GM21737 (cell line): Measurements from ENCODE around the gene ZNF267.
"Not testable (repeated sequence)": the region's sequence is repeated elsewhere in the genome, so short reads cannot be mapped to it uniquely, and the experiment has no call there.

Experiments
- ATAC-seq: cut with Tn5 transposase; IDR thresholded peaks from one replicate; pipeline ENCODE4 v1.9.1; 2021; ENCODE audit warnings: mild to moderate bottlenecking, moderate library complexity; ENCODE audit not compliant: unreplicated experiment

ZNF267 gene

DNA sequence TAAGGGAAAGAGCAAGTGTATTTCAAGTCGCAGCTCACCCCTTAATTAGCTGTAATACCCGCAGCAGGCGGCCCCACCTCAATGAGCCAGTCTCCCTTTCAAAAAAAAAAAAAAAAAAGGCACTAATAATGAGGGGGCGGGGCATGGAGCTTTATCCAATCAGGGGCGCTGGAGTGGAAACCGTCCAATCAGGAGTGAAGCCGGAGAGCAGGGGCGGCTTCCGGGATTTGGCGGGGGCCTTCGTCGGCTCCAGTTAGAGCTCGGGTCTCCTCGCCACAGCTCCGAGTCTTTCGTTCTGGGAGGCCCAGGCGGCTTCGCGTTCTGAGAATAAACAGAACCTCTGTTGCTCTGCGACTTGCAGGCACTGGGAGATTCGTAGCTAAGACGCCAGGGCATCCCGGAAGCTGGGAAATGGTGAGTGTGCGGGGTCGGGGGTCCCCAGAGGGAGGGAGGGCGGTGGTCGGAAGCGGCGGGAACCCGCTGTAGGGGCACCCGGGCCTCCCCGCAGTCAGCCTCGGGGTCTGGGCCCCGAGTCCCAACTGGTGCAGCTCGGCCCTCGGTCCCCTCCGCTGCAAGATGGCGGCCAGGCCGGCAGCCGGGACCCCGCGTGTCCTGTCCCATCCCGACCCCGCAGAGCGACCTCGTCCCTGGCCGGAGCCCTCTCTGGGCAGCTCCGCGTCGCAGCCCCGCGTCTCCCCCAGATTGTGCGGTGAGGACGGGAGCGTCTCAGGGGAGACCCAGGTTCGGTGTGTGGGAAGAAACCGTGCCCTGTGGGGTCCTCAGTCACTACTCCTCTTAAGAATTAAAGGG lies at the start of gene ZNF267:
ZNF267 (plus strand) TSS at position 252 of the 810 bp plus-strand sequence; CDS start at position 412, 160 bp downstream.
- peak; percentile 41 for ATAC-seq

DNA sequence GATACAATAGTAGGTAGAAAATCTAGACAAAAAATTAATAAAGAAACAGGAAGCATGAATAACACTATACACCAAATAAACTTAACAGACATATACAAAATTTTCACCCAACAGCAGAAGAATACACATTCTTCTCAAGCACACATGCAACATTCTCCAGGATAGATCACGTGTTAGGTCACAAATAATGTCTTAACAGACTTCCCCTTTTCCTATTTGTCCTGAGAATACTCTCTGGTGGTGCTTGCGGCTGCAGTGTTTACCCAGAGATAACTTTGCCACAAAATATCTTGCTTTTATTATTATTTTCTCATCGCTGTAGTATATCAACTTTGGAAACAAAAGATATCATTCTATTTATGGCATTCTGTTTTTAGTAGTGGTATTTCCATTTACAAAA lies 40.6 kb upstream of the ZNF267 start:
- no peak for ATAC-seq

DNA sequence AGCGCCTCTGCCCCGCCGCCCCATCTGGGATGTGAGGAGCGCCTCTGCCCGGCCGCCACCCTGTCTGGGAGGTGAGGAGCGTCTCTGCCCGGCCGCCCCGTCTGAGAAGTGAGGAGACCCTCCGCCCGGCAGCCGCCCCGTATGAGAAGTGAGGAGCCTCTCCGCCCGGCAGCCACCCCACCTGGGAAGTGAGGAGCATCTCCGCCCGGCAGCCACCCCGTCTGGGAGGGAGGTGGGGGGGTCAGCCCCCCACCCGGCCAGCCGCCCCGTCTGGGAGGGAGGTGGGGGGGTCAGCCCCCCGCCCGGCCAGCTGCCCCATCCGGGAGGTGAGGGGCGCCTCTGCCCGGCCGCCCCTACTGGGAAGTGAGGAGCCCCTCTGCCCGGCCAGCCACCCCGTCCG lies 37.2 kb upstream of the ZNF267 start:
- ATAC-seq = not testable (repeated sequence)

DNA sequence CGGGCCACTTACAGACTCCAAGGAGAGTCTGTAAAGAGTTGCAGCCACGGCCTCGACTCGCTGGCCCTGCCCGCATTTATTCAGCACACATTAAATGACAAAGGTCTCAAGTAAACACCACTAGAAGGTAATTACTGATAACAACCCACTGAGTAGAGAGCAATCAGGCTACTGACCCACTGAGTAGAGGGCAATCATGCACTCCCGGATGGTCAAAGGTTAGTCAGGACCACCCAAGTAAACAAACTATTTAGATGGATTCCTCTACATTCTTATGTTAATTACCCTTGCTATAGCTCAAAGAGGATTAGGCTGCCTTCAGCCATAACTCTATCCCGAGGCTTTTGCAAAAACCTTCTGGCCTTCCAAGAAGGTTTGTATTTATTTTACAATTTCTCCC lies 30.7 kb upstream of the ZNF267 start:
- ATAC-seq = no peak

DNA sequence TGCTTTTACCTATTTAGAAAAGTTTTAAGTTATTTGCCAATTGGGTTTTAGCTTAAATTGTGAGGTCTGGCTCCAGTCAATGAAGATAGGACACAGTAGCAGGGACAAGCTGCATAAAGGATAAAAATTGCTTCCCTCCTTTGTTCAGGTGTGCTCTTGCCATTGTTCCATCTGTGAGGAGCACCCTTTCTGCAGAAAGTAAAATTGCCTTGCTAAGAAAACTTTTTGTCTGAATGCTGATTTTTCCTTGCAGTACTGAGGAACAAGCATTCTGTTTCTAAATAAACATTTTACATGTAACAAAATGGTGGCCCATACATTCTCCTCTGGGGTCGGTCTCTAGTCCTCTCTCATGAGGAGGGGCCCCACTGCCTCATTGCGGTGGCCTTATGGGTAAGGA lies 25.0 kb upstream of the ZNF267 start:
- ATAC-seq = not testable (repeated sequence)

DNA sequence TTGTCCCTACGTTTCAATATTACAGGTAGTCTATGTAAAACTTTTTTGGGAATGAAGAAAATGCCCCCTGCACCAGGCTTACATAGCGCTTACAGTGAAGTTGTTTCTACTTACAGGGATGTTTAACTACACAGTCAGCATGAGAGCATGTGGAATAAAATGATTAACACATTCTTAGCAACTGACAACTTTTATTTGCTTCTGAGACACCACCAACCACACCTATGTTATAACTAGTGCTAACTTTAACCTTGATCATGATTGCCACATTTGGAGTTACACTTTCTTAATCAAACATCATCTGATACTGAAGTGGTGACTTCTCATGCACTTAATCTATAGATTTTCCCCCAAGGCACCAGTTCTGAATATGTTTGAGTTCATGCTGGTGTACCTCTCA lies 20.3 kb upstream of the ZNF267 start:
- ATAC-seq = no peak

DNA sequence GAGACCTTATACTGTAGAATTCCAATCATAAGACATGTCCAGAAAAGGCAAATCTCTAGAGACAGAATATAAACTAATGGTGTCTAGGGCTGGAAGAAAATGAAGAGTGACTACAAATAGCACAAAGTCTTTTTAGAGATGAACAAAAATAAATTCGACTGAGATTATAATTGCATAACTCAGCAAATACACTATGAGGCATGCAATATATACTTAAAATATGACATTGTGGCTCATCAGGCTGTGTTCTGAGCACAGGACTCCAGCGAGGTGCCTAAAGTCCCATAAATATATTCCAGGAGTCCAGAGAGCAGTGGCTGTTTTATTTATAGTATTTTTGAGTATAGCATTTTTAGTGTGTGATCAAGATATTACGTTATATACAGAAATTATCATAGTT lies 13.1 kb upstream of the ZNF267 start:
- no peak for ATAC-seq

DNA sequence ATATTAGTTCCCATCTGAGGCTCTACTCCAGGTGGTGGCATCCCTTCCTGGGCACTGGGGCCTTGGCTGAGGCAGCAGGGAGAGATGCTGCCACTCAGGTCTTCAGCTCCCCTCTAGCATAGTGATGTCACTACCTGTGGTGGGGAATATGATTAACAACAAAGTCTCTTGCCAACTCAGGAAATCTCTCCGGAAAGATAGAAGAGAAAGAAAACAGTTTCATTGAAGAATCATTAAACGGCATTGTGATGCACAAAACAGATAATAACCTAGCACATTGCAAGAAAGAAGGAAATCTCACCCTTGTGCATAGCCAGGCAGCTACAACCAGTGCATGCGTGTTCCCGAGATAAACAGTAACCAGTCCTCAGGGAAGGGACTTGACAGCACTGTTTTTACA lies 12.2 kb upstream of the ZNF267 start:
- ATAC-seq = no peak

DNA sequence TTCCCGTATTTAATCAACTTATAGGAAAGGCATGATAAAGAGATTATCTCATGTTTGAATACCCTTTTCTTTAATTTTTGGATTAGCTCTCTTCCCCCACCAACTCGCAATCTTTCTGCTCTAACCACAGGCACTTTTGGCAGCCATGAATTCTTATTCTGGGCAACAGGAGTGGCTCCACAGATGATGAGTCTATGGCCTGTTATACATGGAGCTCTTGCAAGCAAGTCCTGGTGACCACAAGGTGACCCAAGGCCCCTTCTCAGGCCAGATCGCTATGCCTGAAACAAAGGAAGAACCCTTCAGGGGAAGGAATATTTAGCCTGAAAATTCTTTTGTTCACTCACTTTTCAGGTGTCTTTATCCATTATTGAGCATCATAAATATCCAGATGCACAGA lies 10.8 kb upstream of the ZNF267 start:
- ATAC-seq = no peak

DNA sequence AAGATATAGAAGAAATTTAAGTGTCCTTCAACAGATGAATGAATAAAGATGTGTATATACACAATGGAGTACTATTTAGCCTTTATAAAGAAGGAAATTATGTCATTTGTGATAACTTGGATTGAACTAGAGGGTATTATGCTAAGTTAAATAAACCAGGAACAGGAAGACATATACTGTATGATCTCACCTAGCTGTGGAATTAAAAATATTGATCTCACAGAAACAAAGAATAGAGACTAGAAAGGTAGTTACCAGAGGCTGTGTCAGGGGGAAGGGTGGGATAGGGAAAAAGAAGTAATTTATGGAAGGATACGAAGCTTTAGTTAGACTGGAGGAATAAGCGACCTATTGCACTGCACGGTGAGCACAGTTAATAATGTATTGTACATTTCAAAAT lies 5.4 kb upstream of the ZNF267 start:
- ATAC-seq = no peak

DNA sequence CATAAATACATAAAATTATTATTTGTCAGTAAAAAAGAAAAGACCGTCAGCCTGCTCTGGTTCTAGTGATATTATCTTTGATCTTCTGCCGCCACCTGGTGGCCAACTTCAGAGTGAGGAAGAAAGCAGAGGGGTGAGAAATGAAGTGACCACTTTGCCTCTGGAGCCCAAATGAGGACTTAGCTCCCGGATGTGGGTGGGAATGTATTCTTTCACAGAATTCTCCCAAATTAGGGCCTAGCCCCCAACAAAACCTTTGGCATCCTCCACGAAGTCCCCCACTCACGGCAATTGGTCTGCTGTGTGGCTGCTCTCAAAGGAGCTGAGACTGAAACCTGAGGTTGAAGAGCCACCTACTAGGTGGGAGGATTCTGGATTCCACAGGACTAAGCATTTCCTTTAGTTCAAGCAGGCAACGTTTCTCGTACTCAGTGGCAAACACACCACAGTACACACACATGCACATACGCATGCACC lies 4.9 kb upstream of the ZNF267 start:
- no peak for ATAC-seq

DNA sequence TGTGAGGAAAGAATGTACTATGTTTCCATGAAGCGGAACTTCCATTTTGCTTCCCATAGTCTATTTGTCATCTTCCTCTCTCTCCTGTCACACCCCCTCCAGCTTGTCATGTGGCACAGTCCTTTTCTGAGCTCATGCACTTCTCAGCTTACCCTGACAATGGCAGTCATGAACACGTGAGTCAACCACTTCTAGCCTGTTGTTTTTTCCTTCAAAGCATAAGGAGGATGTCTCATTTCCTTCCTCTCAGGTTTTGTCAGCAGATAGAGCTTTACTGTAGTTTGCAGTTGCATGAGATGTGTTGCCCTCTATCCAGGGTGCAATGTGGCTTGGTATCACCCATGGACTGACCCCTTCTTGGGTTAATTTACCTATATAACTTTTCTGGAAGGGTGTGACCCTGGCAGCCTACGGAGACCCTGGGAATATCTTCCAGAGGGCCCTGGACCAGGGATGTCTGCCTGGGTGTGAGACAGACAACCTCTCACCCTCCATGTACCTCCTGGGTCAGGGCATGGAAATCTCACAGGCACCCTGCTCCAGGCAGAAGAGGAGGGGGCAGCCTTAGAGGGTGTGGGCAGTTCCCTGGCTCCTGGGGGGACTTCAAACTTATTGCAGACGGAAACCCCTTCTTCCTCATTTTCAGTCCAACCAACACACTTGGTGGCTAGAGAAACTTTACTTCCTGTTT lies 4.0 kb upstream of the ZNF267 start:
- ATAC-seq = no peak

DNA sequence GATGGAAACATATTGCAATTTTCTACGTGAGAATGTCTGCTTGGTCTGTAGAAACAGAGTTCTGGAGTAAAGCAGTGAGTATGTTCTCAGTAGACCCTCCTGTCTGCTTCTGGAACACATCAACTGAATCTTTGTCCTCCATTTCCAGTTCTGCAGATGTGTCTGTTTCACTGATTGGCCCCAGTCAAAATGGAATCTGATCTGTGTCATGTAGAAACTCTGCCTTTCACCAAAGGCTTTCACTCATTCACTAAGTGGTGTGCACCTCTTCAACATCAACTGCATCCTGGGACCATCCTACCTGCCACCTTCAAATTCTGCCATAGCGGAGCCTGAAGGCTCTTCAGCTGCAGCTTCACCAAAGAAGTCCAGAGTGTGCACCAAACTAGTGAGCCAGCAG lies 2.8 kb upstream of the ZNF267 start:
- no peak for ATAC-seq

DNA sequence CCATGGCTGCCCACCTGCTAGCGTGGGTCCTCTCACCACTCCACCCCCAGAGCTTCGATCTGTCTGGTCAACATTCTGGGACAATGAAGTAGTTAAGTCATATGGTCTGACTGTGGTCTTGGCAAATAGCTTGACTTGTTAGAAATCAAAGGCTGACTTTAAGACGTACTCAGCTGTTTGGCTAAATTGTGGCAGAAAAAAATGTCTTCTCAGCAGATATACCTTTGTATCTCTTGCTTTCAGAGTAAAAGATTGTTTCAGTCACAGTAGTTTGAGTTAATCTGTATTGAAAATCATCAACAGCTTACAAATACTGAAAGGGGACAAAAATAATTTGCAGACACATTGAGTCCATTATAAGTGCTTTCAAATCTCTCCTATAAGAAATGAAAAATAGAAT lies 2.1 kb upstream of the ZNF267 start:
- no peak for ATAC-seq

DNA sequence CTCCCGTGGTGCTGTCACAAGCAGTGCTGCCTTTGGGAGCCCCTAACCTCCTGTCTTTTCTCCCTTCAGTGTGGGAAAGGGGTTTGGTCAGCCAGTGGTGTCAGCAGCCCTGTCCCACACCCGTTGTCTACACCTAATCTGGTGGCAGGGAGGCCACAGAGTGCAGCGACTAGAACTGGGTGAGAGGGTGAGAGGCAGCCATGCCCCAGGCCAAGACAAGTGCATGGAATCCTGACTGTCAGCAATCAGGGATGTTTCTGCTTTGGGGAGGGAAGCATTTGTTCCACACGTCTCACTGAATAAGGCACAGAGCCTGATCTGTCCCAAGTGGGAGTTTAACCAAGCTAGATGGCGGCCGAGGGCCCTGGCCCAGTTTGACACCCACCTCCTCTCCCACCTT lies 1.4 kb upstream of the ZNF267 start:
- ATAC-seq = no peak

DNA sequence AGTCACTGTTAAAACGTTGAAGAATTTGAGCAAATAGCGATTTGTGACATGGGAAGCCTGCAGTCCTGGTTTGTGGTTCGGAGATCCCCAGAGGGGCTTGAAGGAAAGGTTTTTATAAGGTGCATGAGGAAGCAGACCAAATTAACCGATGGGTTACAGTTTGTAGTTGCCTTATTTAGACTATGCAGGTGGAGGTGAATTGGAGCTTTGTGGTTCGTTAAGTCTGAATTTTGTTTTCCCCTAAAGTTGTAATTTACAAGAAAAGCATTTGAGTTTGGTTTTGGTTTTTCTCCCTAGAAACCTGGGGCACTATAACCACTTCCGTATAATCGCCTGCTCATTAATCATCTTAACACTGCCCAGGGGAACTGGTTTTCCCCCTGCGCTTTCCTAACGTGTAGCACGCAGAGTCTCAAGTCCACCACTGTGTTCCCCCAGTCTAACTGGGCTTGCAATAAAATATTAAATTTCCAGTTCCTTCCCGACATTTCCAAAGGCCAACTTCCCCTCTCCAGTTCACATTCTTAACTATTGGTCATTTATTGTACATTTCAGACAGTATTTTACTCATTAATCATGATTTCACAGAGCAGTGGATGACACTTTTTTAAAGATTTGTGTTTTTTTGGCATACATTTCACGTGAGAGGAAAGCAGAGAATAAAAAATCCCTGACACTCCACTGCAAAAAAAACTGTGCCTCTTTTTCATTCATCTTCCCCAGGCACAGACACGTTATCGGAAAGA lies 932 bp downstream of the ZNF267 start:
- peak; percentile 35 for ATAC-seq

DNA sequence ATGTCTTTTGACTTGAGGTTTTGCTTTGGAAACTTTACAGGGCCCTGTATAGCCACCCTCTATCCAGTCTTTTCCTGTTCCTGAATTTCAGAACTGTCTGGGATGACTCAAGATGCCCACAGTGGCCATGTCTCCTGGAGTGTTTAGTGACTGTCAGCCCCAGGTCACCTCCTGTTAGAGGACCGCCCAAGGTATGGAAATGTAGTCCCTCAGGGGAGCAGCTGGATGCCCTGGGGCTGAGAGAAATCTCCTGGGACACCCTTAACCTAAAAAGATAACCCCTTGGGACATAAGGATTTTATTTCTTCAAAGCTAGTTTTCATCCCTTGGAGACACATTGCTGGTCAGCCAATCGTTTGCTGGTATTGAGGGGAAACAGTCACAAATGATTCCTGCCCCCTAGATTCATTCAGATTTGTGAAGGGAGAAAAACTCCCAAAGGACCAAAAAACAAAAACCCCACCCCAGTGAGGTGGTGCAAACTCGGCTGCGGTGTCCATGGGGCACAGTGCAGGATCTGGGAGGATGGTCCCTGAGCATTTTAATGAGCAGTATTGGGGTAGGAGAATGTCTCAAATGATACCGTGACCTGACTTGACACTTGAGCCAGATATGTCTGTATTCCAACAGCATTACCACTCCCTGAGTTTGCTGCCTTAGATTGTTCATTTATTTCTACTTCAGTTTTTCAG lies 1.7 kb downstream of the ZNF267 start:
- ATAC-seq = no peak

DNA sequence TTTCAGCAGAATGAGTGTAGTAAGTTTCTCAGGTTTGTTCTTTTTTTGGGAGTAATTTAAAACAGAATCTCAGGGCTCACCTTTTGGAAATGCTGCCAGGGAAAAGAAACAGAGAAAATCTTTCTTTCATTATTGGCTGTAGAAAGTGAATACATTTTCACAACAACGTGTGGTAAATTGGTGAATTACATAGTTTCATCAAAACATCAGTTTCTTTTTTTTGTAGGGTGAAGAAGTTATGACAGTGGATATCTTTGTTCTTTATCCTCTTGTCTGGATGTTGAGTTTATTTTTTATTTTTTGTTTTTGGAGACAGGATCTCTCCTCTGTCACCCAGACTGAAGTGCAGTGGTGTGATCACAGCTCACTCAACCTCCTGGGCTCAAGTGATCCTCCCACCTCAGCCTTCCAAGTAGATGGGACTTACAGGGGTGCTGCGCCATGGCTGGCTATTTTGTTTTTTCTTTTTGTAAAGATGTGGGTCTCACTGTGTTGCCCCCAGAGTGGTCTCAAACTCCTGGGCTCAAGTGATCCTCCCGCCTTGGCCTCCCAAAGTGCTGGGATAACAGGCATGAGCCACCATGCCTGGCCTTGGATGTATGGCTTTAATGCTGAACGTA lies 2.4 kb downstream of the ZNF267 start:
- ATAC-seq = no peak

DNA sequence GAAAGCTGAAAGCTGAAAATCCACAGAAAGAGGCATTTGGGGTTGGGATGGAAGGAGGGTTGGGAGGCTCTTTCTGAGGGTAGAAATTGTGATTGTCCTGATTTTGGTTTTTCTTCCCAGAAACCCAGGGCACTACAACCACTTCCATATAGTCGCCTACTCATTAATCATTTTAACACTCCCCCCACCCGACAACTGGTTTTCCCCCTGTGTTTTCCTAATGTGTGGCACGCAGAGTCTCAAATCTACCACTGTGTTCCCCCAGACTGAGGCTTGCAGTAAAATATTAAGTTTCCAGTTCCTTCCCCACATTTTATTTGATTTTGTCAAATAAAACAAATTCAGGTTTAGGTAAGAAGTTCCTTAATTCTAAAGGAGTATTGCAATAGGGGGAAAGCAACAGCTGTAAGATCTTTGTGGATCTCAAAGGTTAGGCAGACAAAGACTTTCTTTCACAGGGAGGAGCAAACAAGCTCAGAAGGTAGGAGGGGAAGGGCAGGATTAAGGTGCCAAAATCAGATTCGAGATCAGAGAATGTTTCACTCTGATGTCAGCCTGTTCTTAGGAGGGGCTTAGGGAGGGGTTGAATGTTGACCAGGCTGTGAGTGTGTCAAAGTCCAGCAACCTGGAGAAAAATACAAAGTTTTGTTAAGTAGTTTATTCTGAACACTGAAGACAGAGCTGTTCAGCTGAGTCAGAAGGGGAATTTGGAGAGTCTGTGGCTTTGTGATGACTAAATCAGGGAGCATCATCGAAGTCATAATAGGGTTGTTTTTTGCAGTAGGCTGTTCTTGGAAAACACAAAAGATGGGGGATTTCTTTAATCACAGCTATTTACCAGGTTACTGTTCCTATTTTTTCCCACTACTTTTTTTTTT lies 3.6 kb downstream of the ZNF267 start:
- peak; percentile 58 for ATAC-seq
